ENCODE data around the gene C2orf81.

C2orf81 gene

DNA sequence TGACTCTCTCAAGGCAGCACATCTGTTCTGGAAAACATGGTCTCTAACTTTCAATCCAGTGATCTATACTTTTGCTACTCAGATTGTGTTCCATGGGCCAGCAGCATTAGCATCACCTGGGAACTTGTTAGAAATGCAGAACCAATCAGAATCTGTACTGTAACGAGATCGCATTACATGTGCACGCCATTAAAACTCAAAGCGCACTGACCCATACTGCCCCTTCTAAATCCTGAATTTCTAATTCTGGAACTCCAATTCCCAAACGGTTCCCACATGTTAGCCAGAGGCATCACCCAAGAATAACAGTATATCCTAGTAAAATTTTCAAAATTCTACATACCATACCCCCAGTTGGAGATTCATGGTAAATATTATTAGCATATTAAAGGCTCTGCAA, 30.8 kb downstream of the C2orf81 start:
- no peak for DNase-seq

GRCh38 chr2:74387346-74387745, 34.1 kb downstream of the C2orf81 start:
- no peak for DNase-seq

DNA sequence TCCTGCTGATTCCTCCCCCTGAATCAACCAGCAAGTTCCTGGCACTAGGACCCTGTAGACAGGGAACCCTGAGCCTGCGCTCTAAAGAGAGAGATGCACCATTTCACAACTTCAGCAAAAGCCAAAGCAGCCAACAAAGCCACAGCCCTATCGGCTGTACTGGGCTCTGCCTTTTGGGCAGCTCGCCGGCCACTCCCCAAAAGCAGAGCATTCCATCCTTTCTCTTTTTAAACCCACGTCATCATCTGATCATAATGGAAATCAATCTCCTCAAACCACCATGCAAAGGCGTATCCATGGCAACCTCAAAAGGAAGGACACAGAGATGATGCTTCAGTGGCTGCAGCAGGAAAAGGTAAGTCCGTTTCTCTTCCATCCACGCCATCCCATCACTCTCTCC, 36.0 kb downstream of the C2orf81 start:
- no peak for DNase-seq

GRCh38 chr2:74384051-74384450, 37.4 kb downstream of the C2orf81 start:
- no peak for DNase-seq

DNA sequence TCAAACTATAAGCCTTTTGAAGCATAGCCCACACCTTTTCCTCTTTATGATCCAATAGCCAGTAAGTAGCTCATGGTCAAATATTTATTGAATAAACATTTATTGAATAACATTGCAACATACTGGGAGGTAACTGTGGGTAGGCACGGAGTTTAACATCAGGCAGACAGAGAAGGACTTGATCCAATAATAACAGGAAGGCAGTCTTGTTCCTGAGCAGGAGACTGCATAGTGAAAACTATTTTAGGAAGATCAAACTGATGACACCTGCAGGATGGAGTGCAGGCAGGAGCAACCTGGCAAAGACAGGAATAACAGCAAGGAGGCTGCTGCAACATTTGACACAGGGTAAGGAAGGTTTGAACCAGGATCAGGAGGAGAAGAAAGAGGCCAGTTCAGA, 38.2 kb downstream of the C2orf81 start:
- DNase-seq: no peak

- DNase-seq: no peak
Observed at GRCh38 chr2:74381751-74382150, 39.7 kb downstream of the C2orf81 start.

DNA sequence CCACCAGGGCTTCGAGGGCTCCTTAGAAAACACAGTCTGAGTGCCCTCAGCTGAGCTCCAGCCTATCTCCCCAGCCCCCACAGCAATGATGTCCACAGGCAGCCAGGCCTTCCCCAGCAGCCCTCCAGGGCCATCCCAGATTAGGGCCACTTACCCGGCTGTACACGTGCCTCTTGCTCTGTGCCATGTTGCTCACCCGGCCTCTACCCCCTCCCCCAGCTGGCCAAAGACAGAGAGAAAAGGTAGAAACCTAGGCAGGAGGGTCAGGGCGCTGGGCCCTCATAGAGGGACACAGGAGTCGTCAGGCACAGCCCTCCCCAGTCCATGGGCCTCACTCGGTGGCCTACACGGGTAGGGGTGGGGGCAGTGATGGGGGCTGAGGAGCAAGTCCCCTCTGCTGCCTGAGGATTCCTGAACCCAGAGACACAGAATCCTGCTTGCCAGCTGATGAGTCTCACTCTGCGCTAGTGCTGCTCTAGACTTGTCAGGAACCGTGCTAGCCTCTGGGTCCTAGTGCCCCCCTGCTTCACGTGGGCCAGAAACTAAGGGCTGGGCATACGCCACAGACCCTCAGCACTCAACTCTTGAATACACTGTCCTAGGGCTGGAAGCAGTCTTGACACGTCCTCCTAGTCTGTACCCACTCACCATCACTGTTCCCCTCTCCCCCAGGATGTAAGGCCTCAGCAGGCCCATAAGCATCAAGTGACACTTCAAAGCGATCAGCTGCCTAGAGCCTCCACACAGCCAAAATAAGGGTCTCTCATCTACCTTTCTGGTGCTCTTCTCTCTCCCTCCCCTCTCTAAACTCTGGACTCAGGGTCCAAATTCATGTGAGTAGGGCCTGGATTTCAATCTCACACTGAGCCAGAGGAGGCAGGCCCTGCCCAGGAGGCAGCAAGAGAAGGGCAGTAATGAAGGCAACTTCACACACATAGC, 41.3 kb downstream of the C2orf81 start, which contains the start of gene DCTN1:
Gene DCTN1 (minus strand): TSS at position 461 of the 939 bp plus-strand sequence. CDS start 274 bp downstream, at position 187.
- no peak for DNase-seq

- DNase-seq: no peak
Observed at GRCh38 chr2:74378007-74378406, 43.4 kb downstream of the C2orf81 start.

DNA sequence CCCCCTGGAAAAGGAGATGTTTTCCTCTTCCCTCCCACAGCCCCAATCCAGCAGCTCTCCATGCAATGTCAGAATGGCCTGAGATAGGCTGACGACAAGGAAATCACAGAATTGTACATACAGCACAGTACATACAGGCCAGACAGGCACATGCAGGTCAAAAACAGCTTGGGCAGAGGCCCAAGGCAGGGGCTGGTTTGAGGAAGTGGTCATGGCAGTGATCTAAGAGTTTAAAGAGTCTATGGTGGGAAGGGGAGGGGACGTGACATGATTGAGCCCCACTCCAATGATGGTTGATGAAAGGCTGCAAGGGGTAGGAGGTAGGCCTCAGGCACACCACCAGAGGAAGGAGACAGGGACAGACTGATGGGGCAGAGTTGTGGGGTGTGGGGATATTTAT, 45.6 kb downstream of the C2orf81 start:
- no peak for DNase-seq

DNA sequence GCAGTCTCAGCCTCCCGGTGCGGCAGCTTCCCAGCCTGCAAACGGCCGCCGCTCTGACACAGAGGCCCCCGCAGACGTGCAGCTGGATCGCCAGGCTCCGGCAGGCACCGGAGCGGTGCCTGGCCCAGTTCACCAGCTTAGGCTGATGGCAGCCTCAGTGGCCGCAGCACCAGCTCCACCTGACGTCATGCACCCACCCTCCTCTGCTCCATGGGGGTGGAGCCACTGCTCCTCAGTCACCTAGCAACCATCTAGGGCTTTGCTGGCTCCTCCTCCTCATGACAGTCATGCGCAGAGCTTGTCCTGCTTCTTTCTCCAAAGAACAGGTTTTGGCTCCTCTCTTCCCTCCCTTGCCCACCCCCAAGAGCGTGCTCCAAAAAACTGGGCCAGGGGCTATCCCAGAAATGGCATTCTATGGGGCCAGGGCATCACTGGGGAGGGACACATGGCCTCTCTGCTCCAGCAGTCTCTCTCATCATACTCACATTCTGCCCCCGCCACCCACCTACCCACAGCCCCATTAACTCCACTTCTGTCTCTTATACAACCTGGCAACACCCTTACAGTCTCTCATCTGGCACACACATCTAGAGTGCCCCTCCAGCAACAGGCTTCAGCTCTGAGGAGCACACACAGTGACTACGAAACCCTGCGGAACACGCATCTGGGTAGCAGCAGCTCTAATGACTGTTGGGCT, 46.8 kb downstream of the C2orf81 start:
- DNase-seq: no peak

GRCh38 chr2:74373985-74374384, 47.4 kb downstream of the C2orf81 start:
- DNase-seq: no peak

GRCh38 chr2:74373221-74373676, 48.2 kb downstream of the C2orf81 start:
- DNase-seq: no peak

DNA sequence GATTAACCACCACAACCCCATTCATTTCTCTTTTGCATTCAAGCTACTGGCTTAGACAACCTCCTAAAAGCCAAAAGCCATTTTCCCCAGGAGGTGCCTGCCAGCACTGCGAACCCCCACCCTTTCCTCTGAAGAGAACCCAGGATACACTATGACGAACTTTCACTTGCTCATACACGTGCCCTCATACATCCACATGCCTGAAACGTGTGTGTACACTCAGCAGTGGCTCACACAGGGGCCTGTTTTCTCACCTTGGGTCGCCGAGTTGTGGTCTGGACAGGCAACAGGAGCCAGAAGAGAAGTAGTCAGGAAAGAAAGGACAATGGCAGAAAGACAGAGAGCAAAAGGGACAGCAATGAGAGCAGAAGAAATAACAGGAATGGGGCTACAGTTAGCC, 48.7 kb downstream of the C2orf81 start:
- DNase-seq: no peak

DNA sequence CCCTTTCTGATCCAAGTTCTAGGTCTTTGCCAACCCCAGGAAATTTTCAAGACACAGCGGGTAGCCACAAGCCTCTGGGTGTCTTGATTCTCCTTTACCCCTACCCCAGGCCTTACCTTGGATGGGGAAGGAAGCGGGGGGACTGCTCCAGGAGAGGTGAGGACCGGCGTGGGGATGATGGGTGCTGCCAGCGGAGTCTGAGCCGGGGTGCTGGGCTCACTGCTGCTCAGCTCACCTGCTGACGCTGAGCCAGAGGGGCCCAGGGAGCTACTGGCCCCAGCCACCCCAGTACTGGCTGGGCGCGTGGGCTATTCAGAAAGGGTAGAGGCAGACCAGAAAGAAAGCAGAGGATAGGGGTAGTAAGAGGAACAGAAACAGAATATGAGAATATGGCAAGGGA, 50.0 kb downstream of the C2orf81 start:
- DNase-seq: no peak

- no peak for DNase-seq
Observed at GRCh38 chr2:74369976-74370375, 51.4 kb downstream of the C2orf81 start.

DNA sequence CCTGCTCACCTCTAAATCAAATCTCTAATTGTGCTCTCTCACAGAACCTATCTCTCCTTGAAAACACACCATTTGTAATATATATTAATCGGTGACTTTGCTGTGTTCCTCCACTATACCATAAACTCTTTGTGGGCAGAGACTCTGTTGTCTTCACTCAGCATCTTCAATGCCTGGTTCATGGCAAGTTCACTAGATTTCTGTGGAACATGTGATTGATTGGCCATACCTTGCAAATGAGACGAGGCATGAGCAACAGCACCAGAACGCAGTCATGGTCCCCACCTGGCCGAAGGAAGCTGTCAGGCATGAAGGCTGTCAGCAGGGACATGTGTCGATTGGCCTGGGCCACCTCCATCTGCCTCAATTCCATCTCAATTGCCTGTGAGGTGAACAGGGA, 52.9 kb downstream of the C2orf81 start:
- no peak for DNase-seq

- DNase-seq: no peak
Observed at GRCh38 chr2:74367789-74368188, 53.6 kb downstream of the C2orf81 start.

DNA sequence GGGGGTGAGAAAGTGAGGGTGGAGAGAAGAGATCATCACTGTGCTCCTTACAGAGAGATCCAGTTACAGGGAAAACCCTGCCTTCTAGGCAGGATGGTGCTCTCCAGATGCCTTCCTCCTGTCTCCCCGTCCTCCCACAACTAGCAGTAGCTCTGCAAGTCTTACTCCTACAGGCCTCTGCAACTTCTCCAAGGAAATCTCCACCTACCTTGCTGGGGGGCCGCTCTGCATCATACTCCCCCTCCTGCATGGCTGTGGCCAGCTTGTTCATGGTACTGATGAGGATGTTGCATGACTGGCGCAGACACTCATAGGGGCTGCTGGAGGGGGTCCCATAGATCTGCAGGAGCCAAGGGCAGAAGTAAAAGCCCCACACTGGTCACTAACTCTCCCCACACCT, 55.4 kb downstream of the C2orf81 start:
- DNase-seq: no peak

DNA sequence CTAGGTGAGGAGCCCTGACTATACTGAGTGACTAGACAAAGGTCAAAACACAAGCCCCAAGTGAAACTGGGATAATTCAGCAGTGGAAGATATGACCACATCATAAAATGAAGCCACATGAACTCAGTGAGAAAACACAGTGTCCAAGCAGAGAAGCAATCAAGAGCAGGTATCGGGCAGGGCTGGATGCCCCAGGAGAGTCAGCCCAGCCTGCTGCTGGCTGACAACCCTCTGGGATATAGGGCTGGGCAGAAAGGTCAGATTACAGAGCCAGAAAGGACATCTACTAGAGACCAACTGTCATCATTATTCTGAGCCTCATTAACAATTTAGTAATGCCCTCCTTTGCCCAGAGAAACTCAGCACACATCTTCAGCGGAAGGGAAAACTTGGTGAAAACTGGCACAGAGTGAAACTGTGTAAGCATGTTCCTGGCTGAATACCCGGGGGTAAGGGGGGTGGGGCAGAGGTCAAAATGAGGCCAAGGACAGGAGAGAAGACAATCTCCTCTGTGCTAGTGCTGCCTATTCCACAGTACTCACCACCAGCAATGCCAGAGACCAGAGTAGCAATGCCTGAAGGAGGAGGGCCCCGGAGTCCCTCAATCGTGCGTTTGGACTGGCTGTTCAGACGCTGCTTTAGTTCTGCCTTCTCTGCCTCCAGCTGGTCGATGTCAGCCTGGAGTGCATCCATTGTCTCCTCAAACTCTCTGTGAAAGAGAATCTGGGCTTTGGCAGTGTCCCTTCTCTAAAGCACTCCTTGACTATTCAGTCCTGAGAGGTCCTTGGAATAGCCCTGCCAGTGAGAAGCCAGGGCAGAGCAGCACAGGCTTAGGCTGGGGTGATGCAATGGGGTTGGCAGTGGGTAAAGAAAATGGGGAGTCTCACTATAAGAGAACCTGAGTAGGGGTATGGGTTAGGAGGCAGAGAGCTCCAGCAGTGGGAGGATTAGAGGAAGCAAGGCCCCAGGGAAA, 56.6 kb downstream of the C2orf81 start:
- DNase-seq: no peak

Data from activated CD4-positive, alpha-beta T cell treated with anti-CD3 and anti-CD28 coated beads, Interleukin-2, amount 50 U/mL, for 1 hour (primary cell).